HG03159 (cell line): ENCODE results near the gene TXNIP.

ENCODE experiments used
- ATAC-seq: cut with Tn5 transposase; IDR thresholded peaks from one replicate; pipeline ENCODE4 v1.9.1; 2021; ENCODE audit warnings: mild to moderate bottlenecking, moderate library complexity; ENCODE audit not compliant: unreplicated experiment

TXNIP gene

DNA sequence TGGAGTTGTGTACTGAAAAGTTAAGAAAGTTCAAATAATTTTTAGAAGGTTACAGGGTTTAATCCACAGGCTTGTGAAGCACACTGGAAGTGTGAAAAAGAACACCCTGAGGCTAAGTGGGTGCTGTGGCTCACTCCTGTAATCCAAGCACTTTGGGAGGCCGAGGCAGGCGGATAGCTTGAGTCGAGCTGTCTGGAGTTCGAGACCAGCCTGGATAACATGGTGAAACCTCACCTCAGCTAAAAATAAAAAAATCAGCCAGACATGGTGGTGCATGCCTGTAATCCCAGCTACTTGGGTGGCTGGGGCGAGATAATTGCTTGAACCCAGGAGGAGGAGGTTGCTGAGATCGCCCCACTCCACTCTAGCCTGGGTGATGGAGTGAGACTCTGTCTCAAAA lies 9.8 kb downstream of the TXNIP start:
- no peak for ATAC-seq

DNA sequence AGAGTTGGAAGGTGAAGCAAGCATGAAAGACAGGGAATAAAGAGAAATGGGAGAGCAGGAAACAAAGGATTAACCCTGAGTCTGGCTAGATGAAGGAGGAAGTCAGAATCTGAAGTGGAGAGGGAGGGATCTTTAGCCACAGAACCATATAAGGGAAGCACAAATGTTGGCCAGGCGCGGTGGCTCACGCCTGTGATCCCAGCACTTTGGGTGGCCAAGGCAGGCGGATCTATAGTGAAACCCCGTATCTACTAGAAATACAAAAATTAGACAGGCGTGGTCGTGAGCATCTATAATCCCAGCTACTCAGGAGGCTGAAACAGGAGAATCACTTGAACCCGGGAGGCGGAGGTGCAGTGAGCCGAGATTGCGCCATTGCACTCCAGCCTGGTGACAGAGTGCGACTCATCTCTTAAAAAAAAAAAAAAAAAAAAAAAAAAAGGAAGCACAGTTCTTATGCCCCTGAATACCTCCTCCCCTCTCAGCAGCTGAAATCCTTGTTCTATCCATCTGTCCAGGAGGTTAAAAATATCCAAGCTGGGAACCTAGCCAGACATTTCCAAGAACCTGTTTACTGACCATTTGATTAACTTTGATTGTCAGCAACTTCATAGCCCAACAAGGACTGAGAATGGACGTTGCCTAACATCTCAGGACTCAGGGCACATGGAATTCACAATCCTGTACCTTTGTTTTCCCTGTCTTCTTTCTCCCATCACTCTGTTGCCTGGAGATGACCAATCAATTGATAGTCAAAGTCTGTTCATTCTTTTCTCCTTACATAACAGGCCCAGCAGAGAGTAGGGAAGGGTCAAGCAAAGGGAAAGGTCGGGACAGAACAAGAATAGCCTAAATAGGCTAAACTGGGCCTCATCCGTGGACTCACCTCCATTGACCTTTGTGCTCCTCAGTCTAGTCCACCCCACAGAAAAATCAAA lies 10.6 kb downstream of the TXNIP start:
- ATAC-seq: no peak

DNA sequence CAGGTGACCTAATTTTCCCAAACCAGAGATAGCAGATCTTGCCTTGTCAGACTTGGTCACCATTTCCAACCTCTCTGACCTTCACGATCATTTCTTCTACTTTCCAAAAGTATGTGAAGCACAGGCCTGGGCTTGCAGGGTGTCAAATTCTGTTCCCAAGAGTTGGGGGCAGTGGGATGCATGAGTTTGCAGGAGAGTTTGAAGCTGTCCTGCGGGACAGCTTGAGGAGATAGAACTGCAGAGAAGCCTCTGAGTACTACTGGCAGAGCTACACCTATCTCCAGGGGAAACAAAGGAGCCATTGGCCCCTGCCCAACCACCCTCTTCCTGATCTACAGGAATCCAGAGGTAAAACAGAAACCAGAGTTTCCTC lies 11.3 kb downstream of the TXNIP start:
- no peak for ATAC-seq

DNA sequence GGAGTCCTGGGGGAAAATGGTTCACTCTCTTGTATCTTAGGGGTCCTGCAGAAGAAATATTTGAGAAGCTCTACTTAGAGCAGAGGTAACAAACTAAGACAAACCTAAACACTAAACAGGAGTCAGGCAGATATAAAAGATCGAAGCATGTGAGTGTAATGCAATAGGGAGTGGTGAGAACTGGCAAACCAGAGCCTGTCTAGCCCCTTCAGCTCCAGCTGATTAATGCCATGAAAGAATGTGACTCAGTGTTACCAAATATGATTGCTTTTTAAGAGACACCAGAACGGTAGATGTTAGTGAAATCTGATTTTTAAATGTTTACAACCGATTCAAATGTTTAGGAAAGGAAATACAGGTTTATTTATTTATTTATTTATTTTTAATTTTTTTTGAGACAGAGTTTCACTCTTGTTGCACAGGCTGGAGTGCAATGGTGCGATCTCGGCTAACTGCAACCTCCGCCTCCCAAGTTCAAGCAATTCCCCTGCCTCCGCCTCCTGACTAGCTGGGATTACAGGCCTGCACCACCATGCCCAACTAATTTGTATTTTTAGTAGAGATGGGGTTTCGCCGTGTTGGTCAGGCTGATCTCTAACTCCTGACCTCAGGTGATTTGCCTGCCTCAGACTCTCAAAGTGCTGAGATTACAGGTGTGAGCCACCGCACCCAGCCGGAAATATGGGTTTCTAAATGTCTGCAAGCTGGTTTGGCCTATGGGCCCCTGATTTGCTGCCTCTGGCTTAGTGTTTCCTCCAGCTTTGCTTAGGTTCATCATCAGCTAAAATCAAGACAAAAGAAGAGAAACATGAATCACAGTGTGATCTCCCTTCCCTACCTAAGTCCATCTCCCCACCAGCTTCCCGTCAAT lies 12.2 kb downstream of the TXNIP start:
- no peak for ATAC-seq

DNA sequence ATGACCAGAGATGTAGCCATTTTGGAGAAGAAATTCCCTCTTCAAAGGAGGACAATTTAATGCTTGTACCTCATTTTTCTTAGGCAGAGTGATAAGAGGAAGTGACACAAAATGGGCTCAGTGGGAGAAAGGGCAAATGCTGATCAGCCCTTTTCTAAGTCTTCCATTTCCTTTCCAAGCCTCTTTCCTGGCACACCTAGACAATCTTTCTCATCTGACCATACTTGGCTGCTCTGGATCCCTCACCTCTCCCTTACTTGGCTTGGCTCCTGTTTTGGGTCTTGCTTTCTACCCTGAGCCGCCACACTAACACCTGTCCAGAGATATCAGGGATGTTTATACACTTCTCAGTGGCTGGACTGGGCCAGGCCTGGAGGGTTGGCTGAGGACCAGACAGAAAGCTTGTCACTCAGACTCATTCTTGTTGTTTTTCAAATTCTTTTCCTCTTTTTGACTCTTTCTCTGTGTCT lies 13.1 kb downstream of the TXNIP start:
- ATAC-seq: no peak

DNA sequence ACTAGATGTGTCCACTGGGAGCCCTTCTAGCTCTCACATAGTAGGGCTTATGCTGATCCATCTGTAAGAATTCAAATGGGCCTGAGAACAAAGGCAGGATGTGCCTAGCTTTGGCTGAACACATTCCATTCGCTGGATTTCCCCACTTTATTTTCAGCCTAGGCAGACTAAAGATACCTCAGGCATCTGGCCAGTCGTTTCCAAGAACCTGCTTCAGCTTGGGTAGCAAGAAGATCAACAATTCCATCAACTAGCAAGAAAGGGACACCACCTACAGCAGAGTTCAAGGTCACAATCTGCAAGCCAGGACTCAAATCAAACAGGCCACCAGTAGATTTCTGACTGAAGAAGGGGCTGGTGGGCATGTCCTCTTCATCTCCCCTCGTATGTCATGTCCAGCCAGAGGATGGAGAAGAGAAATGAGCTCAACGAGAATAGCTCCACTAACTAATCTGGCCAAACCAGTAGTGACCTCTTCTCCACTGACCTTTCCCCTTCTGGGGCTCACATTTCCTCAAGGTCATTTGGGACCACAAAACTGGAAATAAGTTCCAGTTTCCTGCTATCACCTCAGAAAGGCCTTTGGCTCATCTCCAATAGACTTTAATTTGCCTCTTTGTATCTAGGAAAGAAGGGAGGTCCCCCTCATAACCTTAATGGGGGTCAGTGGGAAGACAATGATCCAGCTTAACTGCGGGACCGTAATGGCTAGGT lies 14.2 kb downstream of the TXNIP start:
- ATAC-seq: no peak

DNA sequence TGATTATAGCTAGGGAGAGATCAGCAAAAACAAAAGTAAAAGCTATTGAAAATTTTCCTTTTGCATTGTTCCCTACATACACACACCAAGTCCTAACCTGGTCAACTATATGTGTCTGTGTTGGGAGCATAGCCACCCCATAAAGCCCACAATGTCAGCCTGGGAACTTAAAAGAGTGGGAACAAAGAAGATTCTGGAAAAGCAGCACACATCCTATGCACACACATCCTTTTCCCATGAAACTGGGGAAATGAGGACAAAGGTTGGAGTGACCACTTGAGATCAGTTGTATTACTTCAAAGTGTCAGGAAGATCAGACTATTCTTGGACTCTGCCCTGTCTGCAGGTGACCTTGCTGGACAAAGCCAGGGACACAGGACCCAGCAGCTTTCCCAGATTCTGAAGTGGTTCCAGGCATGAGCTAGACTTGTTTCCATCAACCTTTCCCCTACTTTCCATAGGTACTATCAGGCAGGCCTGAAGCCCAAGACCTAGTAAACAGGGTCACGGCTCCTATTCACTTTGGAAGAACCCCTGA lies 15.9 kb downstream of the TXNIP start:
- no peak for ATAC-seq

DNA sequence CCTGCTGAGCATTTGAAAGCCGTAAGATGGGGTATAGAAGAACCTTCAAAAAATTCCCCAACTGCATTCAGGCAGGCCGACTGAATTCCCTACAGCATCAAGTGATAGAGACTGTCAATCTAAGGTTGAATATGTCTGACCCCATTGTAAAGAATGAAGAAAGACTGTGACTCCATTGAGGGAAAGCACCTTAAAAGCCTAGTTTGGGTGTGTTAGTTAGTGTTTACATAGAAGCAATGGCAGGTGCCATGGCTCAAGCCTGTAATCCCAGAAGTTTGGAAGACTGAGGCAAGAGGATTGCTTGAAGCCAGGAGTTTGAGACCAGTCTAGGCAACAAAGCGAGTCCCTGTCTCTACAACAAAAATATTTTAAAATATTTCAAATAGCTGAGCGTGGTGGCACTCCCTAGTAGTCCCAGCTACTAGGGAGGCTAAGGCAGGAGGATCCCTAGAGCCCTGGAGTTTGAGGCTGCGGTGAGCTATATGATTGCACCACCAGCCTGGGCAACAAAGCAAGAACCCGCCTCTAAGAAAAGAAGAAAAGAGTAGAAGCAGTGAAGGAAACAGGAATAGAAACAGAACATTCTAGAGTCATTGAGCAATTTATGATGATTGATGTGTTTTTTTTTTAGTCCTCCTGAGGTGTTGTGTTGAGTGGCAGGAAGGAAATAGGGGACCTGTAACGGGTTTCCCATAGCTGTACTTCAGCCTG lies 16.5 kb downstream of the TXNIP start:
- ATAC-seq: peak; percentile 33

DNA sequence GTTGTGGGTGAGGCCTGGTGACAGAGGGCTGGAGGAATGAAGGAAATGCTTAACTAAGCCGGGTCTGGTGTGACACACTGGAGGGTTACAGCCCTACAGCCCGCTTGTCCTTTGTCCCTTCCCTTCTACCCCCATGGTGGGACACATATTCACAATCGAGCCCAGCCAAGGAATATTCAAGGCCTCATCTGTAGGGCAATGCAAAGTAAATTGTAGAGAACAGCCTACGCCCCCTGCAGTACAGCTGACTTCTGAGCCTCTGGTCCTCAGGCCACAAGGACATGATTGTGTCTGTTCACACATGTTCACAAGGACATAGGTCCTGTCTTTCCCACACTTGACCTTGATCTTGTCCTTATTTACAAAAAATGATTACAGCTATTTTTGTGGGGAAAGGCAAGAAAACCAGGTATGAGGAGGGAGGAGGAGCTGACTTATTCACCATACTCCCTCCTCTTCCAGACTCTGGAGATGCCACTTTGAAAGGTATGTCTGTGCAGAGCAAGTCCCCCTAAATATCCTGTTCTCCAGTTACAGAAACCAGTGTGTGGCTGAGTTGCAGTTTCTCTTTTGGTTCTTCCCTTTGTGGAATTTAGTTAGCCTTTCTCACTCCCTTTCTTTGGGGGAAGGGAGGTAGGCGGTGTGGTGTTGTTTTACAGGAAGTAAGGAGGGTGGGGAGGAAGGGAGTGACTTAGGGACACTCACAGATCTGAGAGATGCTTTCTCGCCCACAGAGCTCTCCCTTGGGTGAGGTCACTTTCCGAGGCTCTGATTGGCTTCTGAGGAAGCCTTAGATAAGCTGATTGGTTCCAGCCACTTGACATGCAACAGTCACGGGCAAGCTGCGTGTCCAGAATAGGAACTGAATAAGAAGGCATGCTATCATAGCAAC lies 17.3 kb downstream of the TXNIP start:
- ATAC-seq: peak; percentile 74

DNA sequence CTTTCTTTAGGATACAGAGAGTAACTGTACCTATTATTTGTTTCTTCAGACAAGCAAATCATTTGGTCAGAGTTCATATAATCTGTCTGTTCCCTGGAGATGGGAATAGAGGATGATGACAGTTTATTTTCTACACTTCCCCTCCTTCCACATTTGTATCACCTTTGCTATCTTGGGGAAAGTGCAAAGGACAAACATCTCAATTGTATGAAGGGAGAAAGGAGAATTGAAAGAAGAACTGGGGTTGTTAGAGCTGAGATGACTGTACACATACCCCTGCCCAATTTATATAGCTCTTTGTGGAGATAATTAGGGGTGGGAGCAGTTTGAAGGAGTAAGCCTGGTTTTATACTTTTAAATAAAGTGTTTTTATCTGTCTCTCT lies 17.9 kb downstream of the TXNIP start:
- ATAC-seq: no peak

DNA sequence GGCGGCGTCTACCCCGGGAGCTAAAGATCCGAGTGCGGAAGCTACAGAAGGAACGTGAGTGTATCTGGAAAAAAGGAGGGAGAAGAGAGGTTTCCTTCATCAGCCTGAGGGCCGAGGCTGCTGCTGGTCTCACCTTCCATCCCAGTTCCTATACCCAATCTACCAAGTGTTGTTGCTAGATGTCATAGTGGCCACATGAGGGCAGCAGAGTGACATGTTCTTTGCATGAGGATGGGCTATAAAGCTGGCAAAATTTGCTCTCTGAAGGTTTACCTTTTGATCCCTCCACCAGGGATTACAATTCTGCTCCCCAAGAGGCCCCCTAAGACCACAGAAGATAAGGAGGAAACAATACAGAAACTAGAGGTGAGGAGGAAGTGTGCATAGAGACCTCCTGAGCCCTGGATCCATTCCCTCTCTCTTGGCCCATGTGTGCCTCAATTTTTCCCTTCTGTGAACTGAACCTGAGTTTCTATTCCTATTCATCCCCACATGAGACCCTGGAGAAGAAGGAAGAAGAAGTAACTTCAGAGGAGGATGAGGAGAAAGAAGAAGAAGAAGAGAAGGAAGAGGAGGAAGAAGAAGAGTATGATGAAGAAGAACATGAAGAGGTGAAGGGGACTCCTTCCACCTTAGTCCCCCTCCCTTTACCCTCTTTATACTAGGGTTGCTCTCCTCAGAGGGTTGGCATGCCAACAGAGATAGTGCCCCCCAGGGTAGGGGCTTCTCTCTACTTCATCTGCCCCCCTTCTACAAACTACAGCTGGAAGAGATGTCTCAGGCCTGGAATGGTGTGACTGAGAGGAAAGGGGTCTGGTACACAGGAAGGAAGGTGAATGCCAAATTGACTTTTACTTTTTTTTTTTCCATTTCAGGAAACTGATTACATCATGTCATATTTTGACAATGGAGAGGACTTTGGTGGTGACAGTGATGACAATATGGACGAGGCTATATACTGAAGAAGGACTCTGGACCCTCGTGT lies 18.6 kb downstream of the TXNIP start:
- no peak for ATAC-seq

DNA sequence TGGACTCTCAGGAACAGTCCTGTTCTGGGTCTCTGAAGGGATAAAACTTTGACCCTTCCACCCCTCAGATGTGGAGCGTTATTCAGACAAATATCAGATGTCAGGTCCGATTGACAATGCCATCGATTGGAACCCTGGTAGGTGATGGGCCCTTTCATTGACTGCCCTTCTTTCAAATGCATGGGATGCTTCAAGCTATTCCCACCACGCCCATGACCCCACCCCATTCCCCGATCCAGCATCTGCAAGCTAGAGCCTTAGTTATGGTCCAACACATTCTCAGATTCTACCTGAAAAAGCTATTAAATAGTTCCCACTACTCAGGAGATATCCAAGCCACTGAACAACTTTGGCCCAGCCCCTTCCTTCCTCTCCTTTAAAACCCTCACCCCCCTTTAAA lies 19.4 kb downstream of the TXNIP start:
- ATAC-seq: no peak

DNA sequence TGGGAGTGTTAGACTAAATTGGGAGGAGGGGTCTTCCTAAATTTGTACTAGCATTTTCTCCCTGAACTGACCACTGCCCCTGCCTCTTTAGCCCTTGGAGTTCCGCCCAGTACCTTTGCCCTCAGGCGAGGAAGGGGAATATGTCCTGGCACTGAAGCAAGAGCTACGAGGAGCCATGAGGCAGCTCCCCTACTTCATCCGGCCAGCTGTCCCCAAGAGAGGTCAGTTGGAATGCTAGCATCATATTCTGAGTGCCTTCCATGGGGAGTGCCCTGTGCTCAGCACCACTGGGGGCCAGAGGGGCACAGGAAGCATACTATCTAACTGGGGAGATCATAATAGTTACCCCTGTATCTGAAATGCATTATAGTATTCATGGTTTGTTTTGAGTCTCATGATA lies 21.2 kb downstream of the TXNIP start:
- no peak for ATAC-seq

DNA sequence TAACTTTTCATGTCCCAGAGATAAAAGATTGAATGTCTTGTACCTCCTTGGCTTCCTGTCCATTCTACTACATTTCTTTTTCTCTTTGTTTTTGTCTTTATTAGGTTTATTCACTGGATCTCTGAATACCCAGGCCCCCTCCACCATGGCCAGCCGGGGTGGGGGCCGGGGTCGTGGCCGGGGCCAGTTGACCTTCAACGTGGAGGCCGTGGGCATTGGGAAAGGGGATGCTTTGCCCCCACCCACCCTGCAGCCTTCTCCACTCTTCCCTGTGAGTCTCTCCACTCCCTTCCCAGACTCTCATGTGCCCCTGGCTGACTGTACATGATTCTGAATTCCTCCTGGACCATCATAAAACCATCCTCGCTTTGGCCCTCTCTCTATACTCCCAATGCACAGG lies 21.7 kb downstream of the TXNIP start:
- no peak for ATAC-seq

DNA sequence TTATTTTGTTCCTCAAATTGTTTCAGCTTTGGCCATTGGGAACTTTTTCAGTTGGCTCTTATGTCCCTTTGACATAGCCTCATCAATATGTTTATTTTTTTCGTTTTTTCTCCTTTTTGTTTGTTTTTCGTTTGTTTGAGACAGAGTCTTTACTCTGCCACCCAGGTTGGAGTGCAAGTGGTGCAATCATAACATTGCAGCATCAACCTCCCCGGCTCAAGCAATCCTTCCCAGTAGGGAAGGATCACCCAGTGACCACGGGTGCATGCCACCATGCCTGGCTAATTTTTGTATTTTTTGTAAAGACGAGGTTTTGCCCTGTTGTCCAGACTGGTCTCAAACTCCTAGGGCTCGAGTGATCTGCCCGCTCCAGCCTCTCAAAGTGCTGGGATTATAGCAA lies 23.8 kb downstream of the TXNIP start:
- no peak for ATAC-seq

DNA sequence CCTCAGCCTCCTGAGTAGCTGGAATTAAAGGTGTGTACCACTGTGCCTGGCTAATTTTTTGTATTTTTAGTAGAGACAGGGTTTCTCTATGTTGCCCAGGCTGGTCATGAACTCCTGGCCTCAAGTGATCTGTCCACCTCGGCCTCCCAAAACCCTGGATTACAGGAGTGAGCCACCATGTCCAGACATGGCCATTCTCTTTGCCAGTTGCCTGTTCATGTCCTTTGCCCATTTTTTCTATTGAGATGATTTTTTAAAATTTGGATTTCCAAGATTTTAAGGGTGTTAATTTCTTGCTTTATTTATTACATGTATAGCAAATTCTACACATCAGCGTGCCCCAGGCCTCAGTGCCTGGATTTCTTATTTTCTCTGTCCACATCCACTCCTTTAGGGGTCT lies 29.1 kb downstream of the TXNIP start:
- no peak for ATAC-seq

DNA sequence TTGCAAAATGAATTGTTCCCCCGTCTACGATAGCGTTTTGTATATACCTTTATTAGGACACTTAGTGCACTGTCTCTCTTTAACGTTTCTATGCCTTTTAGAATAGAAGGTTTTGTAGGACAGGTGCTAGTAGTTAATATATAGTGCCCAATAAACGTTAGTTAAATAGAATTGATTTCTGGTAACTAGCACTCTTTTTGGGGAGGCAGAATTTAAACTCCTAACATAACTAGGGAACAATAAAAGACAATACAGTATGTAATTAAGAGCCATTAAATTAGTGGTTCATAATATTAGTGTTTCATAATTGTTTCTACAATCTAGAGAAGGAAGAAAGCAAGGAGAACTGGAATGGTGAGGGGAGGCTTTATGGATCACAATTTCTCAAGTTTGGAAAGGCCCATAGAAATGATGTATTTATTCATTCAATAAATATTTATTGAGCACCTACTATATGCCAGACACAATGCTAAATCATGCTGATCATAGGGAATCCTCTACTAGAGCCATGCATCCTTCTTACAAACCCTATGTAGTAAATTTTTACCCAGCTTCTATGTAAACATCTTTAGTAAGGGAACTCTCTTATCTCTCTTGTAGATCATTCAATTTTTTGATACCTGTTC lies 31.1 kb downstream of the TXNIP start:
- no peak for ATAC-seq
